Measurements from ENCODE around the gene PSEN2. TPM values are rescaled to one million over a fixed set of nuclear protein-coding genes. Genes with fewer than 3 reads are reported as not detected.

The PSEN2 gene
- total RNA-seq, 2 donors from 2014 or later = 22.6 to 23.3 TPM

GRCh38 chr1:226934483-226935237 lies 64.2 kb downstream of the PSEN2 start:
- no peak for TF ChIP-seq CTCF (IDR thresholded peaks at IDR 0.05)
- Histone ChIP-seq H3K36me3 (no peaks in the 10 kb centered on the region), H3K27ac (no peak overlapping the region), H3K9me3 (peaks cover 0 to 20% of the 10 kb centered on the region in 2 donors), H3K4me3 (no peak overlapping the region), H3K27me3 (no peaks in the 10 kb centered on the region), H3K4me1 (peaks cover 0 to 12% of the 10 kb centered on the region in 2 donors)
- no peak for DNase-seq (ENCODE audit: low spot score)

GRCh38 chr1:226937940-226938725 lies 67.7 kb downstream of the PSEN2 start:
- Histone ChIP-seq H3K36me3 (no peaks in the 10 kb centered on the region), H3K4me3 (no peak overlapping the region), H3K4me1 (peaks cover 0 to 40% of the 10 kb centered on the region in 2 donors), H3K27me3 (no peaks in the 10 kb centered on the region), H3K27ac (peak overlapping the region; percentile 99), H3K9me3 (peaks cover 0 to 20% of the 10 kb centered on the region in 2 donors)
- DNase-seq (ENCODE audit: low spot score) = peak; percentile 53
- TF ChIP-seq CTCF (IDR thresholded peaks at IDR 0.05) = no peak

- Histone ChIP-seq H3K9me3 (peaks cover 0 to 17% of the 10 kb centered on the region in 2 donors), H3K4me3 (peak overlapping the region; percentile 54 to 92), H3K4me1 (peaks cover 0 to 48% of the 10 kb centered on the region in 2 donors), H3K36me3 (no peaks in the 10 kb centered on the region), H3K27me3 (no peaks in the 10 kb centered on the region), H3K27ac (peak overlapping the region; percentile 99)
- no peak for DNase-seq (ENCODE audit: low spot score)
- TF ChIP-seq CTCF (IDR thresholded peaks at IDR 0.05) = no peak
These were observed 68.6 kb downstream of the PSEN2 start for GRCh38 chr1:226938903-226939437.

GRCh38 chr1:226939438-226940028 lies 69.1 kb downstream of the PSEN2 start:
- H3K9me3 ChIP-seq = peaks cover 0 to 11% of the 10 kb centered on the region in 2 donors
- DNase-seq (ENCODE audit: low spot score) = no peak
- no peaks in the 10 kb centered on the region for H3K36me3 ChIP-seq
- TF ChIP-seq CTCF (IDR thresholded peaks at IDR 0.05) = no peak
- peak overlapping the region; percentile 99 for H3K27ac ChIP-seq
- H3K27me3 ChIP-seq = no peaks in the 10 kb centered on the region
- H3K4me1 ChIP-seq = peaks cover 0 to 54% of the 10 kb centered on the region in 2 donors
- H3K4me3 ChIP-seq = peak overlapping the region; percentile 54 to 92

GRCh38 chr1:226940029-226940805 lies 69.8 kb downstream of the PSEN2 start, which contains the start of gene COQ8A:
Gene COQ8A (plus strand): TSS chr1:226940294. CDS start chr1:226961386, 21,092 bp downstream.
- H3K9me3 ChIP-seq = peaks cover 0 to 4% of the 10 kb centered on the region in 2 donors
- no peaks in the 10 kb centered on the region for H3K27me3 ChIP-seq
- H3K4me3 ChIP-seq = peak within 1 kb of the TSS; percentile 78 to 92
- no peak for TF ChIP-seq CTCF (IDR thresholded peaks at IDR 0.05)
- DNase-seq (ENCODE audit: low spot score) = peak; percentile 99
- peak within 1 kb of the TSS; percentile 99 for H3K27ac ChIP-seq
- H3K36me3 ChIP-seq = no peaks in the 10 kb centered on the region
- peaks cover 0 to 61% of the 10 kb centered on the region in 2 donors for H3K4me1 ChIP-seq
